K562 (cell line): Measurements from ENCODE around the gene IREB2. TPM values are rescaled to one million over a fixed set of nuclear protein-coding genes. Genes with fewer than 3 reads are reported as not detected.

Experiments used
- ATAC-seq: fragments of 200-7000 bp; cut with Tn5 transposase; 3 replicates; pipeline ENCODE4 v1.9.1; 2020; ENCODE audit warnings: moderate library complexity
- BruUV-seq: library from RNA; stranded (reverse); fragments of 400-500 nt; replicated peaks from 2 replicates; lab custom pipeline; 2021; lab: Mats Ljungman, UMichigan
- CTCF ChIA-PET: fragments of 300-600 bp; formaldehyde crosslinking; extraction: SDS; loops from one replicate; lab custom pipeline; 2021; ENCODE audit warnings: low intra/inter-chr PET ratio; lab: Yijun Ruan, JAX
- POLR2A ChIA-PET: fragments of 300-600, 350-650 bp; sonication (Branson Sonifier 250); formaldehyde crosslinking; extraction: SDS; loops from one replicate; lab custom pipeline; 2021; ENCODE audit warnings: antibody characterized with exemption, inconsistent platforms; lab: Yijun Ruan, JAX
- DNase-seq, 4 experiments: peaks; one replicate each; pipeline versions ENCODE4 v3.0.0 to v3.0.0-alpha.2; 2011 to 2018; ENCODE audit warnings: low spot score in 3 of 4, mixed read lengths in 3 of 4; ENCODE audit errors: extremely low read depth in 1 of 4
- FAIRE-seq: peaks from 2 replicates; lab custom pipeline; 2011; peaks lifted over from hg19 to GRCh38; lab: Jason Lieb, UNC
- H2AFZ ChIP-seq: 2 replicates; pipeline ENCODE4 v1.6.0; 2011; ENCODE audit warnings: low read depth, low read length, control low read depth, inconsistent platforms
- H3K27ac ChIP-seq: fragments of 200-600 bp; 3 replicates; pipeline ENCODE4 v1.8.0; 2011; ENCODE audit warnings: low read depth, mild to moderate bottlenecking, control low read depth, inconsistent platforms, low read length, moderate library complexity, mixed read lengths; ENCODE audit errors: extremely low read depth
- H3K27me3 ChIP-seq, 2 experiments: fragments of 300-600 bp in 1 of 2; 2 replicates in 1 of 2; 3 replicates in 1 of 2; pipeline versions ENCODE4 v1.6.0 to v1.8.0; 2011; ENCODE audit warnings: inconsistent platforms in 2 of 2, low read length in 2 of 2, mild to moderate bottlenecking in 1 of 2, mixed read lengths in 1 of 2, moderate library complexity in 1 of 2; ENCODE audit not compliant: control insufficient read depth in 2 of 2, insufficient read depth in 2 of 2
- H3K36me3 ChIP-seq: fragments of 300-600 bp; 3 replicates; pipeline ENCODE4 v1.8.0; 2011; ENCODE audit warnings: mild to moderate bottlenecking, low read length, inconsistent platforms; ENCODE audit not compliant: control insufficient read depth, insufficient read depth
- H3K4me1 ChIP-seq, 2 experiments: fragments of 200-600 bp in 1 of 2; replicated peaks in 1 of 2; 2 replicates in 1 of 2; 3 replicates in 1 of 2; pipeline versions ENCODE4 v1.5.1 to v1.8.0; 2011; ENCODE audit warnings: inconsistent platforms in 2 of 2, low read length in 2 of 2, mild to moderate bottlenecking in 1 of 2, mixed read lengths in 1 of 2, moderate library complexity in 1 of 2; ENCODE audit not compliant: control insufficient read depth in 2 of 2, insufficient read depth in 2 of 2
- H3K4me2 ChIP-seq: 2 replicates; pipeline ENCODE4 v1.6.1; 2011; ENCODE audit warnings: low read length, control low read depth, inconsistent platforms, mixed read lengths; ENCODE audit not compliant: insufficient read depth
- H3K4me3 ChIP-seq: fragments of 200-600 bp; sonication (generic), shearing (Covaris generic); 2 replicates; pipeline ENCODE4 v1.5.1; 2016; ENCODE audit warnings: control low read depth, inconsistent platforms
- H3K79me2 ChIP-seq: fragments of 200-600 bp; 3 replicates; pipeline ENCODE4 v1.8.0; 2011; ENCODE audit warnings: low read length, inconsistent platforms; ENCODE audit not compliant: control insufficient read depth, insufficient read depth
- H3K9ac ChIP-seq, 2 experiments: 2 replicates each; pipeline versions ENCODE4 v1.6.0 to v1.6.1; 2011; ENCODE audit warnings: low read depth in 2 of 2, low read length in 2 of 2, control low read depth in 1 of 2, inconsistent platforms in 1 of 2, mild to moderate bottlenecking in 1 of 2, mixed read lengths in 1 of 2; ENCODE audit not compliant: insufficient read depth in 1 of 2
- H3K9me1 ChIP-seq: one replicate; pipeline ENCODE4 v1.6.0; 2011; ENCODE audit warnings: inconsistent platforms, mild to moderate bottlenecking, low read length, moderate library complexity; ENCODE audit not compliant: control insufficient read depth, insufficient read depth
- H3K9me3 ChIP-seq: replicated peaks from 2 replicates; pipeline ENCODE4 v1.5.1; 2011; ENCODE audit warnings: low read depth, low read length, inconsistent platforms; ENCODE audit not compliant: control insufficient read depth, insufficient read depth
- H4K20me1 ChIP-seq: replicated peaks from 2 replicates; pipeline ENCODE4 v1.6.1; 2011; ENCODE audit warnings: low read length, inconsistent platforms, mixed read lengths; ENCODE audit not compliant: control insufficient read depth, insufficient read depth
- ADNP ChIP-seq: fragments of 200-800 bp; sonication (Bioruptor generic); IDR thresholded peaks from 2 replicates; pipeline ENCODE4 v1.6.1; 2016; ENCODE audit warnings: missing genetic modification characterization, missing compliant biosample characterization
- CBFA2T3 ChIP-seq: fragments of 450-650 bp; IDR thresholded peaks from 2 replicates; pipeline ENCODE4 v1.6.1; 2017
- CEBPG ChIP-seq, 3 experiments: fragments of 200-800 bp in 1 of 3; sonication (Bioruptor generic) in 1 of 3; sonication (generic) in 1 of 3; formaldehyde crosslinking in 1 of 3; IDR thresholded peaks in 2 of 3; conservative IDR thresholded peaks in 1 of 3; 2 replicates each; pipeline versions ENCODE4 v1.6.1 to v1.8.0; 2016 to 2022; ENCODE audit warnings: missing compliant biosample characterization in 2 of 3, missing genetic modification characterization in 2 of 3, mild to moderate bottlenecking in 1 of 3, missing genetic modification reagents in 1 of 3
- DEAF1 ChIP-seq: fragments of 450-650 bp; formaldehyde crosslinking; IDR thresholded peaks from 2 replicates; pipeline ENCODE4 v1.4.0; 2020; ENCODE audit warnings: mild to moderate bottlenecking, moderate library complexity
- FOS ChIP-seq: IDR thresholded peaks from 3 replicates; pipeline ENCODE4 v1.6.1; 2011; ENCODE audit not compliant: insufficient read length; ENCODE audit errors: extremely low read depth
- GABPA ChIP-seq: fragments of 200-800 bp; sonication (Bioruptor generic); conservative IDR thresholded peaks from 2 replicates; pipeline ENCODE4 v1.6.1; 2016; ENCODE audit warnings: low read depth, missing genetic modification characterization, missing compliant biosample characterization
- MAZ ChIP-seq, 2 experiments: fragments of 450-650 bp in 1 of 2; sonication (generic) in 1 of 2; formaldehyde crosslinking; IDR thresholded peaks in 1 of 2; conservative IDR thresholded peaks in 1 of 2; 2 replicates each; pipeline versions ENCODE4 v1.4.0 to v1.5.0; 2020; ENCODE audit warnings: mild to moderate bottlenecking in 1 of 2, missing genetic modification reagents in 1 of 2
- MCM7 ChIP-seq, 2 experiments: fragments of 450-650 bp; IDR thresholded peaks; 2 replicates each; pipeline ENCODE4 v1.6.1; 2016 to 2018
- NR4A1 ChIP-seq, 2 experiments: fragments of 250-450 bp in 1 of 2; fragments of 450-650 bp in 1 of 2; sonication (Bioruptor Pico) in 1 of 2; IDR thresholded peaks; 2 replicates each; pipeline versions ENCODE4 v1.4.0 to v1.6.1; 2016 to 2020; ENCODE audit warnings: mild to moderate bottlenecking in 2 of 2, missing compliant biosample characterization in 1 of 2, missing genetic modification characterization in 1 of 2, moderate library complexity in 1 of 2
- PTBP1 ChIP-seq: fragments of 200-400 bp; formaldehyde crosslinking; IDR thresholded peaks from 2 replicates; pipeline ENCODE4 v1.6.1; 2017; ENCODE audit warnings: low read depth, low read length
- TCF7L2 ChIP-seq: fragments of 150-350 bp; IDR thresholded peaks from 2 replicates; pipeline ENCODE4 v1.6.1; 2016; ENCODE audit warnings: low read depth, mild to moderate bottlenecking, low read length, moderate library complexity
- TEAD4 ChIP-seq, 2 experiments: sonication (generic) in 1 of 2; formaldehyde crosslinking in 1 of 2; IDR thresholded peaks; 2 replicates each; pipeline versions ENCODE4 v1.6.1 to v1.8.0; 2012 to 2022; ENCODE audit warnings: borderline replicate concordance in 1 of 2, inconsistent platforms in 1 of 2, low read length in 1 of 2, mild to moderate bottlenecking in 1 of 2, missing genetic modification reagents in 1 of 2
- ZNF165 ChIP-seq: fragments of 250-450 bp; sonication (Bioruptor Pico); IDR thresholded peaks from 2 replicates; pipeline ENCODE4 v1.4.0; 2020; ENCODE audit warnings: borderline replicate concordance
- ZNF639 ChIP-seq, 2 experiments: fragments of 200-800 bp in 1 of 2; sonication (Bioruptor generic) in 1 of 2; sonication (generic) in 1 of 2; formaldehyde crosslinking in 1 of 2; IDR thresholded peaks in 1 of 2; conservative IDR thresholded peaks in 1 of 2; 2 replicates each; pipeline versions ENCODE4 v1.5.0 to v1.6.1; 2016 to 2020; ENCODE audit warnings: missing compliant biosample characterization in 1 of 2, missing genetic modification characterization in 1 of 2, missing genetic modification reagents in 1 of 2
- WGBS: fragments of 100-300 bp; shearing (Covaris generic); methylation state at CpG from one replicate; pipeline ENCODE4 v1.1.6; 2016; ENCODE audit warnings: low coverage, mixed read lengths; ENCODE audit not compliant: insufficient coverage; ENCODE audit errors: missing lambda C conversion rate; 5-methylcytosine and 5-hydroxymethylcytosine counted together
- in situ Hi-C: fragments of 300-500 bp; cut with MboI; formaldehyde crosslinking; loops from 4 replicates; pipeline ENCODE4 v1.15.0; 2018; ENCODE audit warnings: inconsistent platforms, mixed read lengths
- intact Hi-C: fragments of 100-400 bp; cut with micrococcal nuclease; formaldehyde crosslinking; loops from 2 replicates; pipeline ENCODE4 v1.14.2; 2022
- polyA plus RNA-seq, 8 experiments: library from polyadenylated mRNA; depleted of rRNA in 4 of 8; stranded (reverse) in 5 of 8; unstranded in 3 of 8; fragments of >200 nt; fragmentation: Nextera tagmentation in 2 of 8; fragmentation: Illumina TruSeq in 1 of 8; extraction: Ambion mirVana in 2 of 8; extraction: Trizol in 1 of 8; gene quantifications; 2 replicates each; pipeline versions ENCODE4 v1.2.1 to v1.2.3, GENCODE V29; 2011 to 2014; ENCODE audit warnings: inconsistent platforms in 1 of 8, missing spikeins in 1 of 8
- total RNA-seq, 7 experiments: library from RNA; depleted of rRNA in 6 of 7; stranded (reverse); fragments of >200 nt in 6 of 7; fragmentation: Illumina TruSeq in 2 of 7; extraction: Trizol in 2 of 7; gene quantifications; 2 replicates each; pipeline versions ENCODE4 v1.2.1 to v1.2.3, GENCODE V29; 2011 to 2021; ENCODE audit warnings: low replicate concordance in 1 of 7

IREB2 gene
- total and polyA plus RNA-seq, 9 of the 15 experiments (the other 6 are each of a cell fraction or from before 2014, with no cell fraction given): 16.8 to 61.7 (median 34.0) TPM

GRCh38 chr15:78460737-78461136 lies 22.7 kb downstream of the IREB2 start:
- peaks cover 7 to 14% of the 10 kb centered on the region in 2 experiments for H3K4me1 ChIP-seq
- H3K4me2 ChIP-seq: no peak overlapping the region
- ChIA-PET CTCF (no interaction called here), POLR2A (interaction anchor here (0.6 to 1.6 kb wide), 2 partner anchors 18 to 20 kb away, joined by 3 to 4 read pairs; no protein-coding TSS in a partner anchor)
- FAIRE-seq: peak; percentile 44
- DNase-seq: no peak
- no peak overlapping the region for H2AFZ ChIP-seq
- H3K27me3 ChIP-seq: no peaks in the 10 kb centered on the region
- no peak for ATAC-seq
- TF ChIP-seq TEAD4 (IDR thresholded peaks at IDR 0.05; ENCODE audit: low read length) (no peak), TEAD4 (CRISPR knock-in tag; IDR thresholded peaks at IDR 0.05; ENCODE audit: borderline replicate concordance) (no peak), GABPA (no peak), NR4A1 (CRISPR knock-in tag; IDR thresholded peaks at IDR 0.05) (no peak), NR4A1 (tag; IDR thresholded peaks at IDR 0.05) (no peak), ZNF639 (CRISPR knock-in tag; conservative IDR thresholded peaks at IDR 0.05 in 1 of 2, IDR thresholded peaks at IDR 0.05 in 1 of 2) (no peak), PTBP1 (no peak), MAZ (CRISPR knock-in tag; conservative IDR thresholded peaks at IDR 0.05 in 1 of 2, IDR thresholded peaks at IDR 0.05 in 1 of 2) (no peak), MCM7 (IDR thresholded peaks at IDR 0.05) (no peak), ADNP (no peak), CBFA2T3 (no peak), DEAF1 (CRISPR knock-in tag) (no peak), ZNF165 (CRISPR knock-in tag) (no peak), FOS (no peak), CEBPG (CRISPR knock-in tag; IDR thresholded peaks at IDR 0.05) (no peak), CEBPG (tag; conservative IDR thresholded peaks at IDR 0.05 in 1 of 2, IDR thresholded peaks at IDR 0.05 in 1 of 2) (no peak), TCF7L2 (no peak)
- 0 out of 2 replicates have a peak, but pooled peaks cover 6% of the 10 kb centered on the region for H4K20me1 ChIP-seq
- no peaks in the 10 kb centered on the region for H3K9me1 ChIP-seq
- H3K36me3 ChIP-seq: peaks cover 74% of the 10 kb centered on the region
- peaks cover 82% of the 10 kb centered on the region for H3K79me2 ChIP-seq
- BruUV-seq: no TSS peak
- intact Hi-C loops (no loop called here), in situ Hi-C loops (no loop called here)
- no peaks in the 10 kb centered on the region for H3K9me3 ChIP-seq
- 81% methylated on average over 4 of the region's 4 CpGs for WGBS
- no peak overlapping the region for H3K27ac ChIP-seq
- no peak overlapping the region for H3K4me3 ChIP-seq
- H3K9ac ChIP-seq: no peak overlapping the region
